GM19035 (cell line): Measurements from ENCODE around the gene MUS81.

Source experiments
- ATAC-seq: cut with Tn5 transposase; IDR thresholded peaks from one replicate; pipeline ENCODE4 v1.9.1; 2021; ENCODE audit not compliant: unreplicated experiment

Gene MUS81

GRCh38 chr11:65871811-65872548 is 11.7 kb downstream of the MUS81 start:
- ATAC-seq, result no peak

GRCh38 chr11:65872586-65873317 is 12.5 kb downstream of the MUS81 start, which contains the start of gene EFEMP2:
Gene EFEMP2, minus strand, starts transcription at chr11:65872800. Its CDS starts 446 bp downstream, at chr11:65872354.
- no peak for ATAC-seq

GRCh38 chr11:65873318-65874156 is 13.3 kb downstream of the MUS81 start:
- peak; percentile 85 for ATAC-seq

- ATAC-seq, result no peak
These were observed 19.4 kb downstream of the MUS81 start, which contains the start of gene CTSW for GRCh38 chr11:65879617-65880016. Gene CTSW, plus strand, starts transcription at chr11:65879837. Its CDS starts 18 bp downstream, at chr11:65879855.

- ATAC-seq, result no peak
These were observed 19.8 kb downstream of the MUS81 start for GRCh38 chr11:65880027-65880426.

GRCh38 chr11:65880844-65881421 is 20.7 kb downstream of the MUS81 start:
- no peak for ATAC-seq

- ATAC-seq, result no peak
These were observed 22.2 kb downstream of the MUS81 start for GRCh38 chr11:65882120-65883057.

GRCh38 chr11:65883058-65883761 is 23.0 kb downstream of the MUS81 start:
- no peak for ATAC-seq

GRCh38 chr11:65883786-65884715 is 23.8 kb downstream of the MUS81 start:
- no peak for ATAC-seq

GRCh38 chr11:65884716-65885092 is 24.5 kb downstream of the MUS81 start:
- ATAC-seq, result no peak

- no peak for ATAC-seq
These were observed 25.0 kb downstream of the MUS81 start for GRCh38 chr11:65885231-65885630.

GRCh38 chr11:65885808-65886536 is 25.7 kb downstream of the MUS81 start:
- no peak for ATAC-seq

- no peak for ATAC-seq
These were observed 26.8 kb downstream of the MUS81 start for GRCh38 chr11:65886826-65887722.

- ATAC-seq, result peak; percentile 1
These were observed 27.5 kb downstream of the MUS81 start for GRCh38 chr11:65887723-65888162.

GRCh38 chr11:65888163-65888814 is 28.1 kb downstream of the MUS81 start, which contains the start of gene FIBP:
Gene FIBP, minus strand, starts transcription at chr11:65888471. Its CDS starts 53 bp downstream, at chr11:65888418.
- ATAC-seq, result peak; percentile 47
